Type B pancreatic cell (in vitro differentiated cells): Measurements from ENCODE around the gene MACF1. TPM values are rescaled to one million over a fixed set of nuclear protein-coding genes. Genes with fewer than 3 reads are reported as not detected.
A peak's percentile ranks its signal among the peaks of the same experiment; 100 is the strongest.

Source experiments
- DNase-seq: peaks from one replicate; pipeline ENCODE4 v3.0.0; 2021; ENCODE audit warnings: mixed read lengths; ENCODE audit not compliant: unreplicated experiment; ENCODE audit errors: extremely low spot score
- H3K27ac Mint-ChIP-seq: 2 replicates; pipeline ENCODE4 v1.8.0; 2021; ENCODE audit warnings: mild to moderate bottlenecking, mixed read lengths
- H3K27me3 Mint-ChIP-seq: 2 replicates; pipeline ENCODE4 v1.8.0; 2021; ENCODE audit warnings: mixed read lengths
- H3K36me3 Mint-ChIP-seq: 2 replicates; pipeline ENCODE4 v1.8.0; 2021; ENCODE audit warnings: mixed read lengths
- H3K4me1 Mint-ChIP-seq: one replicate; pipeline ENCODE4 v1.8.0; 2021; ENCODE audit warnings: mixed read lengths; ENCODE audit not compliant: unreplicated experiment
- H3K4me3 Mint-ChIP-seq: 2 replicates; pipeline ENCODE4 v1.8.0; 2021; ENCODE audit warnings: mild to moderate bottlenecking, mixed read lengths
- H3K9me3 Mint-ChIP-seq: 2 replicates; pipeline ENCODE4 v1.8.0; 2021; ENCODE audit warnings: mixed read lengths
- CTCF ChIP-seq: fragments of 200-600 bp; sonication (generic); conservative IDR thresholded peaks from 2 replicates; pipeline ENCODE4 v1.5.0; 2021; ENCODE audit warnings: antibody characterized with exemption, mild to moderate bottlenecking
- total RNA-seq: library from RNA; stranded (reverse); gene quantifications from 2 replicates; pipeline ENCODE4 v1.2.1, GENCODE V29; 2021; ENCODE audit warnings: low replicate concordance

The MACF1 gene
- total RNA-seq, 1 donor from 2014 or later: 201 TPM

- peak overlapping the region; percentile 1 for H3K27ac Mint-ChIP-seq
- H3K4me3 Mint-ChIP-seq: no peak overlapping the region
- no peaks in the 10 kb centered on the region for H3K9me3 Mint-ChIP-seq
- peaks cover 59% of the 10 kb centered on the region for H3K36me3 Mint-ChIP-seq
- no peak for TF ChIP-seq CTCF
- no peaks in the 10 kb centered on the region for H3K27me3 Mint-ChIP-seq
- no peaks in the 10 kb centered on the region for H3K4me1 Mint-ChIP-seq
- DNase-seq: no peak
These were observed 230.4 kb downstream of the MACF1 start for GRCh38 chr1:39434797-39435395.

DNA sequence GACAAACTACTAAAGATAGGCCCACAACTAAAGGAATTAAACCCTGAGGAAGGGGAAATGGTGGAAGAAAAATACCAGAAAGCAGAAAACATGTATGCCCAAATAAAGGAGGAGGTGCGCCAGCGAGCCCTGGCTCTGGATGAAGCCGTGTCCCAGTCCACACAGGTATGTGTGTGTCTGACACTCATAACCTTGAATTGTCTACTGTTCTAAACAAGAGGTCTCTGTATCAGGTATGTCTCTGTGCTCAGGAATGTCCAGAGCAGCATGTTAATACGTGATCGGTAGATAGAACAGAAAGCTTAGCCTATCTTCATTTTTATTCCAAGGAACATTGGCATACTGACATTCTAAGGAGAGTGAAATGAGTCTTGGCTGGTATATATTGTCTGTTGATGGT lies 231.1 kb downstream of the MACF1 start:
- Mint-ChIP-seq H3K4me1 (no peaks in the 10 kb centered on the region), H3K27ac (no peak overlapping the region), H3K9me3 (no peaks in the 10 kb centered on the region)

GRCh38 chr1:39436842-39437241 lies 232.3 kb downstream of the MACF1 start:
- no peaks in the 10 kb centered on the region for H3K4me1 Mint-ChIP-seq
- TF ChIP-seq CTCF: no peak
- no peak overlapping the region for H3K27ac Mint-ChIP-seq
- H3K4me3 Mint-ChIP-seq: no peak overlapping the region
- no peaks in the 10 kb centered on the region for H3K27me3 Mint-ChIP-seq
- H3K9me3 Mint-ChIP-seq: no peaks in the 10 kb centered on the region
- H3K36me3 Mint-ChIP-seq: peaks cover 47% of the 10 kb centered on the region
- DNase-seq: no peak

More for the DNA sequence above, 231.1 kb downstream of the MACF1 start:
- Mint-ChIP-seq H3K27me3 (no peaks in the 10 kb centered on the region), H3K36me3 (peaks cover 53% of the 10 kb centered on the region), H3K4me3 (no peak overlapping the region)
- no peak for DNase-seq
- no peak for TF ChIP-seq CTCF

DNA sequence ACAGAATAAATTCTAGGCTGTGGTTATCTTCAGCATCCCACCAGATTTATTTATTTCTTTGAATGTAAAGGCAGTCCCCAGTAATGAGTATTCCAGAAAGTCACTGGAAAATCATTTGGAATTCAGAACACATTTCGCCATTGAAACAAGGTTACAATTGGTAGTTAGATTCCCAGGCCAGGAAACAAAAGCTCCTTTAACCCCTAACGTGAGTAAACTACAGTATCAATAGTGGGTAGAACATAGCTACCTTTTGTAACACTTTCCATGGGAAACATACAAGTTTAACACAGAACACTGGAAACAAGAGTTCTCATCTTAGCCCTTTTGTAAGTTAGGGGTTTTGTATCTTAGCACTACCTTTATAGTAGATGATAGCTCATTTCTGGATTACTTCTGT lies 233.5 kb downstream of the MACF1 start:
- no peaks in the 10 kb centered on the region for H3K4me1 Mint-ChIP-seq
- no peak overlapping the region for H3K27ac Mint-ChIP-seq
- no peaks in the 10 kb centered on the region for H3K27me3 Mint-ChIP-seq
- DNase-seq: no peak
- TF ChIP-seq CTCF: no peak
- no peaks in the 10 kb centered on the region for H3K9me3 Mint-ChIP-seq
- H3K36me3 Mint-ChIP-seq: peaks cover 46% of the 10 kb centered on the region
- H3K4me3 Mint-ChIP-seq: no peak overlapping the region

DNA sequence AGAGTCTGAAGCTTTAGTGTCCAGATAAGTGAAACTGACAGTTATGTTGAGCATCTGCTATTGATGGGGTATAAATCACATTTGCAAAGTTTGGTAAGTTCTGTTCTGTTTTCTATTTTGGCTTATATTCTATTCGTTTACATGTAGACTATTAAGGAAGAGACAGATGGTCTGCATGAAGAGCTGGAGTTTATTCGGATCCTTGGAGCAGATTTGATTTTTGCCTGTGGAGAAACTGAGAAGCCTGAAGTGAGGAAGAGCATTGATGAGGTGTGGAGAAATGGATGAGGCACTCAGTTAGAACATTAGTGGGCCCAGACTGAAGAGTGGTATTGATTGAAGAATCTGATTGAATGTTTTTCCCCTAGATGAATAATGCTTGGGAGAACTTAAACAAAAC lies 236.4 kb downstream of the MACF1 start:
- H3K27ac Mint-ChIP-seq: no peak overlapping the region
- H3K4me3 Mint-ChIP-seq: no peak overlapping the region
- DNase-seq: no peak
- H3K27me3 Mint-ChIP-seq: no peaks in the 10 kb centered on the region
- H3K9me3 Mint-ChIP-seq: no peaks in the 10 kb centered on the region
- no peak for TF ChIP-seq CTCF
- no peaks in the 10 kb centered on the region for H3K4me1 Mint-ChIP-seq
- H3K36me3 Mint-ChIP-seq: peaks cover 49% of the 10 kb centered on the region

DNA sequence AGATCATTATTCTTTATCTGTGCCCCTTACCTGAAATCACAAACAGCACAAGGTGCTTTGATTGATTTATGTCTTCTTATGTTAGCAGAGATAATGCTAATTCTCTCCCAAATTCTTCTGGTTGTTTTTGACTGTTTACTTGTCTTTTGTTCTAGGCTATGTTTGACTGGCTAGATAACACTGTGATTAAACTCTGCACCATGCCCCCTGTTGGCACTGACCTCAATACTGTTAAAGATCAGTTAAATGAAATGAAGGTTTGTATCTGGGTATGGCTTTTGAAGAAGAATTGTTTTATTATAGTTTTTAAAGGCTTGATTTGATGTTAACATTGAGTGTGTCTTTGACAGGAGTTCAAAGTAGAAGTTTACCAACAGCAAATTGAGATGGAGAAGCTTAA lies 237.3 kb downstream of the MACF1 start:
- Mint-ChIP-seq H3K27me3 (no peaks in the 10 kb centered on the region), H3K4me1 (no peaks in the 10 kb centered on the region), H3K9me3 (no peaks in the 10 kb centered on the region), H3K36me3 (peaks cover 39% of the 10 kb centered on the region), H3K4me3 (no peak overlapping the region), H3K27ac (no peak overlapping the region)
- no peak for DNase-seq
- TF ChIP-seq CTCF: no peak
